Stimulated activated CD4-positive, alpha-beta T cell treated with anti-CD3 and anti-CD28 coated beads, TNF-alpha, amount 100 ng/mL, for 24 hours (primary cell): ENCODE results near the gene ATG10.
"Not testable (repeated sequence)": the region's sequence is repeated elsewhere in the genome, so short reads cannot be mapped to it uniquely, and the experiment has no call there.

Source experiments
- DNase-seq, 3 experiments: peaks; one replicate each; pipeline ENCODE4 v3.0.0-alpha.2; 2020; ENCODE audit warnings: low read depth in 3 of 3

The ATG10 gene

GRCh38 chr5:81982172-81982685 lies 10.4 kb downstream of the ATG10 start:
- DNase-seq, result not testable (repeated sequence)

- DNase-seq, result not testable (repeated sequence)
Observed at GRCh38 chr5:81983148-81983547, 11.3 kb downstream of the ATG10 start.

GRCh38 chr5:81983563-81983962 lies 11.7 kb downstream of the ATG10 start:
- DNase-seq, result not testable (repeated sequence)

- no peak for DNase-seq
Observed at GRCh38 chr5:81986126-81986525, 14.3 kb downstream of the ATG10 start.

GRCh38 chr5:81989204-81989603 lies 17.4 kb downstream of the ATG10 start:
- no peak for DNase-seq

GRCh38 chr5:81994679-81995078 lies 22.9 kb downstream of the ATG10 start:
- no peak for DNase-seq

- no peak for DNase-seq
Observed at GRCh38 chr5:81995407-81995806, 23.6 kb downstream of the ATG10 start.

- DNase-seq, result no peak
Observed at GRCh38 chr5:82004511-82004910, 32.7 kb downstream of the ATG10 start.

- not testable (repeated sequence) for DNase-seq
Observed at GRCh38 chr5:82009869-82010268, 38.0 kb downstream of the ATG10 start.

GRCh38 chr5:82010696-82011095 lies 38.9 kb downstream of the ATG10 start:
- DNase-seq, result no peak

GRCh38 chr5:82011761-82012160 lies 39.9 kb downstream of the ATG10 start:
- DNase-seq, result no peak

- DNase-seq, result not testable (repeated sequence)
Observed at GRCh38 chr5:82014644-82015043, 42.8 kb downstream of the ATG10 start.

- no peak for DNase-seq
Observed at GRCh38 chr5:82018462-82018861, 46.6 kb downstream of the ATG10 start.

GRCh38 chr5:82019342-82020138 lies 47.7 kb downstream of the ATG10 start:
- no peak for DNase-seq

- DNase-seq, result no peak
Observed at GRCh38 chr5:82022499-82022898, 50.7 kb downstream of the ATG10 start.

- no peak for DNase-seq
Observed at GRCh38 chr5:82023644-82024043, 51.8 kb downstream of the ATG10 start.

GRCh38 chr5:82031220-82032119 lies 59.6 kb downstream of the ATG10 start:
- no peak for DNase-seq

- DNase-seq, result not testable (repeated sequence)
Observed at GRCh38 chr5:82042894-82043293, 71.1 kb downstream of the ATG10 start.

- DNase-seq, result no peak
Observed at GRCh38 chr5:82044010-82044409, 72.2 kb downstream of the ATG10 start.

GRCh38 chr5:82045554-82046275 lies 73.9 kb downstream of the ATG10 start:
- DNase-seq, result no peak

- DNase-seq, result no peak
Observed at GRCh38 chr5:82046276-82046647, 74.4 kb downstream of the ATG10 start.

- DNase-seq, result no peak
Observed at GRCh38 chr5:82050955-82051354, 79.1 kb downstream of the ATG10 start.
